Loucy (cell line): ENCODE measurements around the gene TENM3.

Experiments
- H2AFZ ChIP-seq: fragments of 200-600 bp; sonication (generic); 2 replicates; pipeline ENCODE4 v1.6.0; 2016; ENCODE audit warnings: antibody characterized with exemption, mild to moderate bottlenecking, low read length, moderate library complexity
- H3F3A ChIP-seq: fragments of 200-600 bp; 2 replicates; pipeline ENCODE4 v1.6.0; 2016; ENCODE audit warnings: antibody characterized with exemption, low read depth, mild to moderate bottlenecking
- H3K27me3 ChIP-seq: fragments of 200-600 bp; sonication (generic); 2 replicates; pipeline ENCODE4 v1.6.1; 2014; ENCODE audit warnings: low read length, mild to moderate bottlenecking; ENCODE audit not compliant: insufficient read depth, poor library complexity, severe bottlenecking
- H3K36me3 ChIP-seq: fragments of 200-600 bp; sonication (generic); 2 replicates; pipeline ENCODE4 v1.6.1; 2016; ENCODE audit warnings: low read length; ENCODE audit not compliant: insufficient read depth
- H3K4me1 ChIP-seq: fragments of 200-600 bp; sonication (generic); 2 replicates; pipeline ENCODE4 v1.5.1; 2014; ENCODE audit warnings: low read length, mild to moderate bottlenecking; ENCODE audit not compliant: insufficient read depth, poor library complexity, severe bottlenecking
- H3K4me2 ChIP-seq: fragments of 200-600 bp; sonication (generic); 2 replicates; pipeline ENCODE4 v1.6.0; 2014; ENCODE audit warnings: antibody characterized with exemption, low read length, low read depth, mild to moderate bottlenecking; ENCODE audit not compliant: poor library complexity, severe bottlenecking
- H3K4me3 ChIP-seq: fragments of 200-600 bp; sonication (generic); 2 replicates; pipeline ENCODE4 v1.5.1; 2014; ENCODE audit warnings: low read length, mild to moderate bottlenecking, mixed read lengths; ENCODE audit not compliant: poor library complexity, severe bottlenecking
- H3K79me2 ChIP-seq: fragments of 200-600 bp; sonication (generic); 2 replicates; pipeline ENCODE4 v1.6.1; 2014; ENCODE audit warnings: low read length; ENCODE audit not compliant: insufficient read depth
- H3K9ac ChIP-seq: fragments of 200-600 bp; sonication (generic); 2 replicates; pipeline ENCODE4 v1.6.0; 2014; ENCODE audit warnings: mild to moderate bottlenecking, low read depth, low read length, moderate library complexity; ENCODE audit not compliant: poor library complexity, severe bottlenecking
- H3K9me2 ChIP-seq: fragments of 200-600 bp; sonication (generic); replicated peaks from 2 replicates; pipeline ENCODE4 v1.6.1; 2016; ENCODE audit warnings: low read depth, low read length, mixed read lengths
- H3K9me3 ChIP-seq: fragments of 200-600 bp; sonication (generic); 2 replicates; pipeline ENCODE4 v1.6.1; 2014; ENCODE audit warnings: mild to moderate bottlenecking, antibody characterized with exemption, low read length, low read depth; ENCODE audit not compliant: insufficient read depth
- H4K20me1 ChIP-seq: fragments of 200-600 bp; sonication (generic); 2 replicates; pipeline ENCODE4 v1.6.0; 2014; ENCODE audit warnings: antibody characterized with exemption, low read length, mild to moderate bottlenecking; ENCODE audit not compliant: insufficient read depth, poor library complexity, severe bottlenecking
- EZH2phosphoT487 ChIP-seq: fragments of 200-600 bp; IDR thresholded peaks from 2 replicates; pipeline ENCODE4 v1.6.1; 2018; ENCODE audit warnings: antibody characterized with exemption, mild to moderate bottlenecking, moderate library complexity, borderline replicate concordance
- TF ChIP-seq, protein P1 (sequence below): fragments of 200-600 bp; sonication (generic); conservative IDR thresholded peaks from 2 replicates; pipeline ENCODE4 v1.5.1; 2014; ENCODE audit warnings: mild to moderate bottlenecking, antibody characterized with exemption, low read length

Gene TENM3

GRCh38 chr4:182273191-182273935 is 30.2 kb downstream of the TENM3 start:
- Histone ChIP-seq H3K4me2 (no peak overlapping the region), H4K20me1 (no peaks in the 10 kb centered on the region), H2AFZ (no peak overlapping the region), H3K9me3 (no peaks in the 10 kb centered on the region; the same call in 1 of the 2 replicates), H3K4me3 (no peak overlapping the region), H3K36me3 (no peaks in the 10 kb centered on the region), H3K4me1 (no peaks in the 10 kb centered on the region), H3K27me3 (no peaks in the 10 kb centered on the region), H3K79me2 (no peaks in the 10 kb centered on the region), H3K9me2 (no peaks in the 10 kb centered on the region), H3F3A (no peaks in the 10 kb centered on the region), H3K9ac (no peak overlapping the region)
- TF ChIP-seq, protein P1, sequence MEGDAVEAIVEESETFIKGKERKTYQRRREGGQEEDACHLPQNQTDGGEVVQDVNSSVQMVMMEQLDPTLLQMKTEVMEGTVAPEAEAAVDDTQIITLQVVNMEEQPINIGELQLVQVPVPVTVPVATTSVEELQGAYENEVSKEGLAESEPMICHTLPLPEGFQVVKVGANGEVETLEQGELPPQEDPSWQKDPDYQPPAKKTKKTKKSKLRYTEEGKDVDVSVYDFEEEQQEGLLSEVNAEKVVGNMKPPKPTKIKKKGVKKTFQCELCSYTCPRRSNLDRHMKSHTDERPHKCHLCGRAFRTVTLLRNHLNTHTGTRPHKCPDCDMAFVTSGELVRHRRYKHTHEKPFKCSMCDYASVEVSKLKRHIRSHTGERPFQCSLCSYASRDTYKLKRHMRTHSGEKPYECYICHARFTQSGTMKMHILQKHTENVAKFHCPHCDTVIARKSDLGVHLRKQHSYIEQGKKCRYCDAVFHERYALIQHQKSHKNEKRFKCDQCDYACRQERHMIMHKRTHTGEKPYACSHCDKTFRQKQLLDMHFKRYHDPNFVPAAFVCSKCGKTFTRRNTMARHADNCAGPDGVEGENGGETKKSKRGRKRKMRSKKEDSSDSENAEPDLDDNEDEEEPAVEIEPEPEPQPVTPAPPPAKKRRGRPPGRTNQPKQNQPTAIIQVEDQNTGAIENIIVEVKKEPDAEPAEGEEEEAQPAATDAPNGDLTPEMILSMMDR: no peak
- no peak for TF ChIP-seq EZH2phosphoT487

DNA sequence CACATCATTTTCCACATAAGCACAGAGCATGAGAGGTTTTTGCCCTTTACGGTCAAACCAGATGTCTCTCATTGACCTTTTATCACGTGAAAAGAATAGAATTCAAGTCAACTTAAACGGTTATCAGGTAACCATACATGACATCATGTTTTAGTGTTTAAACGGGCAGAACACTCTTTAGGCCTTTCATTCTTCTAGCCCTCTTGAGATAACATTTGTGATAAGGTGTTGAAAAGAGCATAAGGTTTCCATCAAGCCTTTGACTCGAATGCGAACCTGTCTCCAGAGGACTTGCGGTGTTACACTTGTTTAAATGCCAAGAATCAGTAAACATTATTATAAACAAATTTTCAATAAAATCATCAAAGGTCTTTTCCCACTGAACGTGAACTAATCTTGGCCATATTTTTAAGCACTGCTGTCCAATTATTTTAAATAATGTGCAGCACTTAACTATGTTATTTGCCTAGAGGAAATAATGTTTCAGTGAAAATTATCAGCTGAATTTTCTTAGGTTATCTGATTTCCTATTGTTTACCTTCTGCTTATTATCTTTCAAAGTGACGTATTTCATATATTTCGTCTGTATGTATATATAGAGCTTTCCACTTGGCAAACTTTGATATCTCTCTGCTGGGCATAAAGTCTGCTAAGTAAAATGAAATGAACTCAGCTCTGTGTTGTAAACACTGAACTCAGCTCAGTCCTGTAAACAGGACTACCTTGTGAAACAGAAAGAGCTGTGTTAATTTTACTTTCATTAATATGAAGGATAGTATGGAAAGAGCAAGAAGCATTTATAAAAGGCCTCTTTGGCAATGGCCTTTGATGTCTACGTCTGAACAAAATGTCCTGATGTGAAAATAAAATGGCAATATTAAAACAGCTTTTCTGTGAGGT is 33.3 kb downstream of the TENM3 start:
- Histone ChIP-seq H4K20me1 (no peaks in the 10 kb centered on the region), H3K79me2 (no peaks in the 10 kb centered on the region), H3K36me3 (no peaks in the 10 kb centered on the region), H3K9me2 (no peaks in the 10 kb centered on the region), H2AFZ (no peak overlapping the region), H3K9ac (no peak overlapping the region), H3K4me3 (no peak overlapping the region), H3K27me3 (no peaks in the 10 kb centered on the region), H3K4me1 (no peaks in the 10 kb centered on the region), H3K4me2 (no peak overlapping the region), H3K9me3 (no peaks in the 10 kb centered on the region), H3F3A (no peaks in the 10 kb centered on the region)
- TF ChIP-seq, protein P1: no peak
- TF ChIP-seq EZH2phosphoT487: no peak

- no peak for TF ChIP-seq EZH2phosphoT487
- TF ChIP-seq, protein P1: no peak
- no peaks in the 10 kb centered on the region for H4K20me1 ChIP-seq
- no peaks in the 10 kb centered on the region for H3F3A ChIP-seq
- H3K9ac ChIP-seq: no peak overlapping the region
- no peaks in the 10 kb centered on the region for H3K9me3 ChIP-seq
- H3K79me2 ChIP-seq: no peaks in the 10 kb centered on the region
- no peaks in the 10 kb centered on the region for H3K9me2 ChIP-seq
- H3K36me3 ChIP-seq: no peaks in the 10 kb centered on the region
- H3K4me3 ChIP-seq: no peak overlapping the region
- no peak overlapping the region for H2AFZ ChIP-seq
- no peak overlapping the region for H3K4me2 ChIP-seq
- H3K27me3 ChIP-seq: no peaks in the 10 kb centered on the region
- no peaks in the 10 kb centered on the region for H3K4me1 ChIP-seq
Measured at GRCh38 chr4:182277377-182277776, 34.2 kb downstream of the TENM3 start.
